GM12875 (cell line): ENCODE data around the gene SALL2.
A peak's percentile ranks its signal among the peaks of the same experiment; 100 is the strongest.

Source experiments
- H3K4me3 ChIP-seq: one replicate; pipeline ENCODE4 v1.5.1; 2011; ENCODE audit warnings: low read depth, low read length, control low read depth
- CTCF ChIP-seq: IDR thresholded peaks from 2 replicates; pipeline ENCODE4 v1.5.1; 2011; ENCODE audit warnings: low read depth, mild to moderate bottlenecking, control low read depth, inconsistent platforms, low read length, moderate library complexity, borderline replicate concordance; ENCODE audit not compliant: insufficient read depth

The SALL2 gene

GRCh38 chr14:21527318-21527679 is 1.2 kb upstream of the SALL2 start:
- no peak for TF ChIP-seq CTCF
- no peak overlapping the region for H3K4me3 ChIP-seq

- no peak for TF ChIP-seq CTCF
- peak overlapping the region; percentile 46 for H3K4me3 ChIP-seq
Observed at GRCh38 chr14:21526672-21527317, 649 bp upstream of the SALL2 start.

GRCh38 chr14:21525571-21525961 is 580 bp downstream of the SALL2 start:
- no peak for TF ChIP-seq CTCF
- peak overlapping the region; percentile 46 for H3K4me3 ChIP-seq

GRCh38 chr14:21524575-21525490 is 1.3 kb downstream of the SALL2 start:
- H3K4me3 ChIP-seq = no peak overlapping the region
- no peak for TF ChIP-seq CTCF

GRCh38 chr14:21523203-21523602 is 2.9 kb downstream of the SALL2 start:
- TF ChIP-seq CTCF = no peak

GRCh38 chr14:21521501-21521900 is 4.6 kb downstream of the SALL2 start:
- no peak for TF ChIP-seq CTCF
- no peak overlapping the region for H3K4me3 ChIP-seq

More at GRCh38 chr14:21523203-21523602, 2.9 kb downstream of the SALL2 start:
- H3K4me3 ChIP-seq = no peak overlapping the region

GRCh38 chr14:21520767-21521166 is 5.4 kb downstream of the SALL2 start:
- no peak overlapping the region for H3K4me3 ChIP-seq
- no peak for TF ChIP-seq CTCF
